ENCODE data around the gene POLR2L. TPM values are rescaled to one million over a fixed set of nuclear protein-coding genes. Genes with fewer than 3 reads are reported as not detected.

Gene POLR2L
- total and polyA plus RNA-seq, 2 donors (not counting 1 experiment from before 2014, with no cell fraction given) = 44.4 to 80.8 TPM

- Histone ChIP-seq H3K36me3 (replicated peaks in 1 of 2; ENCODE audit: control extremely low read depth in 1 of 2, control insufficient read depth in 1 of 2, extremely low read depth in 1 of 2, insufficient read depth in 2 of 2, low read length in 1 of 2) (no peaks in the 10 kb centered on the region), H4K20me1 (ENCODE audit: control insufficient read depth, insufficient read depth, low read length, poor library complexity, severe bottlenecking) (peaks cover 8% of the 10 kb centered on the region), H3K27ac (ENCODE audit: low read length in 2 of 2) (no peak overlapping the region), H3K27me3 (replicated peaks in 1 of 4; ENCODE audit: control extremely low read depth in 1 of 4, control insufficient read depth in 3 of 4, insufficient read depth in 4 of 4, low read length in 3 of 4) (peaks cover 0 to 36% (median 6%) of the 10 kb centered on the region in 4 experiments), H3K79me2 (ENCODE audit: control insufficient read depth, insufficient read depth, low read length) (no peaks in the 10 kb centered on the region), H3K4me2 (replicated peaks; ENCODE audit: low read depth, low read length, poor library complexity, severe bottlenecking) (peak overlapping the region; percentile 96), H3K4me3 (ENCODE audit: control extremely low read depth in 1 of 5, extremely low read depth in 1 of 5, insufficient read depth in 1 of 5, low read depth in 2 of 5, low read length in 4 of 5) (peak overlapping the region in 4 of 5 experiments; percentile 32 to 82 (median 52)), H3K9me3 (ENCODE audit: control extremely low read depth in 1 of 3, control insufficient read depth in 2 of 3, insufficient read depth in 1 of 3, low read length in 2 of 3) (no peaks in the 10 kb centered on the region), H3K4me1 (ENCODE audit: control insufficient read depth in 2 of 2, insufficient read depth in 2 of 2, low read length in 2 of 2) (peaks cover 17 to 23% of the 10 kb centered on the region in 2 donors), H3K9ac (ENCODE audit: low read length) (peak overlapping the region; percentile 63), H2AFZ (ENCODE audit: insufficient read depth, low read depth, low read length, poor library complexity, severe bottlenecking) (peak overlapping the region; percentile 76)
- peaks cover 11% of the 10 kb centered on the region for H3K4me1 Mint-ChIP-seq
- intact Hi-C loops (cut with micrococcal nuclease) = no loop called here
- CTCF ChIA-PET = interaction anchor here (1.1 to 3.1 kb wide), 4 partner anchors 19 to 201 kb away, joined by 3 to 26 read pairs (median 3); no protein-coding TSS in a partner anchor
- H3K27ac Mint-ChIP-seq = no peak overlapping the region
- H3K9me3 Mint-ChIP-seq (ENCODE audit: insufficient read depth) = no peaks in the 10 kb centered on the region
- TF ChIP-seq CTCF (IDR thresholded peaks at IDR 0.05) (no peak), EZH2 (IDR thresholded peaks at IDR 0.05; ENCODE audit: borderline replicate concordance, insufficient read depth, low read depth, low read length, poor library complexity, severe bottlenecking) (no peak)
- H3K27me3 Mint-ChIP-seq = peaks cover 3% of the 10 kb centered on the region
- DNase-seq (peak; percentile 65), ATAC-seq (ENCODE audit: low read depth) (peak; percentile 58)
- peak overlapping the region; percentile 80 for H3K4me3 Mint-ChIP-seq
- POLR2A ChIA-PET = interaction anchor here (0.6 kb wide), 1 partner anchor 1533 kb away, joined by 3 read pairs; no protein-coding TSS in a partner anchor
- 4% methylated on average over 68 of the region's 71 CpGs for WGBS (ENCODE audit: insufficient coverage)
Observed at GRCh38 chr11:849104-849824, 6.9 kb upstream of the POLR2L start.
